Measurements from ENCODE around the gene PCSK2.

The PCSK2 gene

GRCh38 chr20:17510548-17510947 is 283.7 kb downstream of the PCSK2 start:
- no peak for DNase-seq

DNA sequence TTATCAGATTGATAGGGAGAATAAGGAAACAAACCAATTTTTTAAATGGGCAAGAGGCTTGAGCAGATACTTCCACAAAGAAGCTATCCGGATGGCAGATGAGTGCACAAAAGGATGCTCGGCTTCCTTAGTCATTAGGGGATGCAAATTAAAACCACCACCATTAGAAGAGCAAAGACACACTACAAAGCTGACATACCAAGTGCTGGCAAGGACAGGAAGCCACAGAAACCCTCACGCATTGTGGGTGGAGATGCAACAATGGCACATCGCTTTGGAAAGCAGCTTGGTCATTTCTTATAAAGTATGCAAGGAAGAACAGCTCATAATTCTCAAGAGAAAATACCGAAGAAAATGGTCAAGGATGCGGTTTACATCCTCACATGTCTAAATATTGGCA is 284.6 kb downstream of the PCSK2 start:
- no peak for DNase-seq

GRCh38 chr20:17513939-17514338 is 287.1 kb downstream of the PCSK2 start:
- DNase-seq, result no peak

DNA sequence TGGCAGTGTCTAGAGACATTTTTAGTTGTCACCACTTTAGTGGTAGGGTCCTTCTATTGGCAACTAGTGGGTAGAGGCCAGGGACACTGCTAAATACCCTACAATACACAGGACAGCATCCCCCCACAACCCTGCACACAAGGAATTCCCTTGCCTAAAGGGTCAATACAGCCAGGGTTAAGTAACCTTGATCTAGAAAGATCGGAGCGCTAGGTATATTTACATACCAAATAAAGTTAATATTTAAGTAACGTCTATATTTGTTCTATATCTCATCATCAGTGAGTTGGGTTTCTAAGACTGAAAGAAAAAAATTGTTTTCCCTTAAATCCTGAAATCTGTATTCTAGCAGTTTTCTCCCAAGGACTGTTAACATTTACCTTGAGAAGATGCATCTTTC is 288.2 kb downstream of the PCSK2 start:
- DNase-seq, result no peak

GRCh38 chr20:17518339-17519052 is 291.7 kb downstream of the PCSK2 start:
- peak; percentile 19 for DNase-seq

DNA sequence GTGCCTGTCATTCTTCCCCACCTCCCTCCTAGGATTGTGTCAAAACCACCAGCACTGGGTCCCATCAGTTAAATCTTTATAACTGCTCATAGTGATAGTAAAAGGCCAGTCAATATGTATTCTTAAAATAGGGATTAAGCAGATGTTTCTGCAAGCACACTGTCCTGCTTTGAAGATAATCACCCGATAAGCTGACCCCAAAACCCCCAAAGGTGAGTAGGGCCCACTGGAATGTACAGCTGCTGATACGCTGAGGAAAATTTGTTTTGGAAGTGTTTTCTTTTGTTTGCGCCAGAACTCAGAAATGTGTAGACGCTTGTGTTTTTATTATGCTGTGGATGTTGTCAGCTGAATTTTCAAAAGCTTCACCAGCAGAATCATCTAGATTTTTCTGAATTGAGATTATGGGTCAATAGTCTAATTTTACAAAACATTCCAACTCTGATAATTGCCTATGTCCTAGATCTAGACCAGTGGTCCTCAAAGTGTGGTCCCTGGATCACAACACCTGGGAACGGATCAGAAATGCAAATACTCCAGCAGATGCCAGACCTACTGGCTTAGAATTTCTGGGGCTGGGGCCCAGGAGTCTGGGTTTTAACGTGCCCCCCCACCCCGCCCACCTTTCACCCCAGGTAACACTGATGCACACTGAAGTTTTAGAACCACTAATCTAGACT is 292.9 kb downstream of the PCSK2 start:
- DNase-seq, result no peak

DNA sequence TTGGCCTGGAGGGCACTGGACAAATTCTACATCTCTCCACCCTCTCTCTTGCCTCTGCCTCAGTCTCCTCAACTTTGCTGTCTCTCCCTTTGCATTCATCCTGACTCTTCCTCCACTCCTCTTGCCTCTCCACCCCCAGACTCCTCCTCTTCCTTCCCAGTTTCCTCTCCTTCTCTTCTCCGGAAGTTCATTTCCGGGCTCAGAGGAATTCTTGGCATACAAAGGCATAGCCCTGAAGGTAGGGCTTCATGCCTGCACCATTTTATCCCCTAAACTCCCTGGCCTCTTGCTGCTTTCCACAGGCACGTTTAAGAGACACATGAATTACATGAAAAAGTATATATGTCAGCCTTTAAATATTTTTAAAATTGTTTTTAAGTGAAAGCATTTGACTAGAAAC is 293.7 kb downstream of the PCSK2 start:
- no peak for DNase-seq

DNA sequence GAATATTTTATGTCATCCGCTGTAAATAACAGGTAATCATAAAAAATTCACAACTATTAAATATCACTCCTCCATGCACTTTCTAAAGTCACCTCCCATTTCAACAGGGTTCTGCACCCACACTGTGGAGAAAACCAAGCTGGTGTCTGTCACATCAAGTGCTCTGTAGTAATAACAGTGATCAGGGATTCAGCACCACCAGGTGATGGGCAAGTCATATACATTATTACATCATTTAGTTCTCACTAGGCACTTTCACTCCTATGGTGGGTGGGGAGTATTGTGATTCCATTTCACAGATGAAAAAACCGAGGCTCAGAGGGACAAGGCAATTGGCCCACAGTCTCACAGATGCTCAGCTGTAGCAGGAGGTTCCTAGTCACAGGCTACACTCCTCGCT is 295.7 kb downstream of the PCSK2 start:
- no peak for DNase-seq

- DNase-seq, result no peak
Measured at GRCh38 chr20:17523326-17523725, 296.5 kb downstream of the PCSK2 start.

DNA sequence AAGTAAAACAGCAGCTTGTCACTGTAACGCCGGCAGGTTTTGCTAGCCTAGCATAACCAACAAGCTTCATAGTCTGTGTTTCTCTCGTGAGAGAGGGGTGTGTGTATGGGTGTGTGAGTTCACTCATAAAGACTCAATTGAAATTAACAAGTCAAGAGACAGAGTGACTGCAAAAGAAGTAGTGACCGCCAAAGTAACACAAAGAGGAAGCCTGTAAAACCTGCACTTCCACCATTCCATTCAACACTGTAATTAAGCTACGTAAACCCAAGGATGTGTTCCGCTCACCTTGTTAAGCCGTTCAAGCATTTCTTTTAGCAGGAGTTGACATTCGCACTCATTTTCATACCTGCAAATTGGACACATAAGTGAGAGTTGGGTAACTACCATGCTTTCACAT is 297.7 kb downstream of the PCSK2 start:
- no peak for DNase-seq

DNA sequence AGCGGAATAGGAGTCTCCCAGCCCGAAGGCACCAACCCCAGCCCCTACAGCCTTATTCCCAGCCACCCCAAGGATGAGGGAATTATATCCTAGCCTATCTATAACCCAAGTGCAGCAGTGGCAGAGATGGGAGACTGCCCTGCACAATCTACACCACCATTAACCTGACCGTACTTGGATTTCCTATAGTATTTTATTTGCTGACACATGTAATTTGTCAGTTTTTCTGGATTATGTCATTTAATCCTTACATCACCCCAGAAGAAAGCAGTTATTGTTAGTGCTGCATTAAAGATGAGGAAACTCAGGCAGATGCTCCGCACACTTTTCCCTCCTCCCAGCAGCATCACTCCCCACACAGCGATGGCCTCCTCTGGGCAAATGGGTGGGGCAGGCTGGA is 298.3 kb downstream of the PCSK2 start:
- no peak for DNase-seq

DNA sequence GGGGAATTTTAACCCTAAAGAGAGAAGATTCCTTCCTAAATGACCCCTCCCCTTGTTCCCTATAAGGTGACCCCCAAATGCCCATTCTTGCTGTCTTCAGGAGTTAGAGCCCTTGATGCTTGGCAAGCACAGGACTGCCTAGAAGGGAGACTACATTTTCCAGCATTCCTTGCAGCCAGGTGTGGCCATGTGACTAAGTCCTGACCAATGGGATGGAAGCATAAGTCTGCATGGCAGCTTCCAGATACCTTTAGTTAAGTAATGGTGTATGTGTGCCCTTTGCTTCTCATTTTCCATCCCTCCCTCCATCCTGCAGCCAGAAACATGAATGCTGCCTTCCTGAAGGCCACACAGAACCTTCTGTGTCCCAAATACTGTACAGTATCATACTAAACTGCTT is 298.8 kb downstream of the PCSK2 start:
- DNase-seq, result no peak

DNA sequence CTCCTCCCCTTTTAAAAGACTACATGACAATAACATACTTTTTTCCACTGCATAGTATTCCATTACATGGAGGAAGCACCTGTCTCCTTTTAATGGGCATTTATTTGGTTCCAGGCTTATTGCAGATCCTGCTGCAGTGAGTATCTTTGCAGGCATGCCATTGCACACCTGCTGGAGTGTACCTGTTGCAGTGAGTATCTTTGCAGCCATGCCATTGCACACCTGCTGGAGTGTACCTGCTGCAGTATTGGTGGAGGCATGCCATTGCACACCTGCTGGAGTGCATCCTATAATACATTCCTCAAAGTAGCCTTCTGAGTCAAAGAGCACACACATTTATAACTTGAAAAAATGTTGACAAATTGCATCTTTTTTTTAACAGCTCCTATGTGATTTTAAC is 302.7 kb downstream of the PCSK2 start:
- DNase-seq, result no peak

DNA sequence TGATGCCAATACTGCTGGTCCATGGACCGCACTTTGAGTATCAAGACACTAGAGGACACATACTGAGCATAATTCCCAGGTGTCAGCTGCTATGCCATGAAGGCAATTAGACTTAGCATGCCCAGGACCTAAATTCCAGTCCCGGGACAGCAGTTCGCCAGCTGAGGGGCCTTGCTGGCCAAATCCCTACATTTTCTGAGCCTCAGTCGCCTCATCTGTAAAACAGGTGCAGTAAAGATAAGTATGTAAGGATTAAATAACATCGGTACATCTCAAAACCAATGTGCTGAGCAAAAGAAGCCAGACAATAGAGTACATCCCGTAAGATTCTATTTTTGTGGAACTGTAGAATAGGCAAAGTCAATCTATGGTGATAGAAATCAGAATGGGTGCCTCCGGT is 303.3 kb downstream of the PCSK2 start:
- no peak for DNase-seq

DNA sequence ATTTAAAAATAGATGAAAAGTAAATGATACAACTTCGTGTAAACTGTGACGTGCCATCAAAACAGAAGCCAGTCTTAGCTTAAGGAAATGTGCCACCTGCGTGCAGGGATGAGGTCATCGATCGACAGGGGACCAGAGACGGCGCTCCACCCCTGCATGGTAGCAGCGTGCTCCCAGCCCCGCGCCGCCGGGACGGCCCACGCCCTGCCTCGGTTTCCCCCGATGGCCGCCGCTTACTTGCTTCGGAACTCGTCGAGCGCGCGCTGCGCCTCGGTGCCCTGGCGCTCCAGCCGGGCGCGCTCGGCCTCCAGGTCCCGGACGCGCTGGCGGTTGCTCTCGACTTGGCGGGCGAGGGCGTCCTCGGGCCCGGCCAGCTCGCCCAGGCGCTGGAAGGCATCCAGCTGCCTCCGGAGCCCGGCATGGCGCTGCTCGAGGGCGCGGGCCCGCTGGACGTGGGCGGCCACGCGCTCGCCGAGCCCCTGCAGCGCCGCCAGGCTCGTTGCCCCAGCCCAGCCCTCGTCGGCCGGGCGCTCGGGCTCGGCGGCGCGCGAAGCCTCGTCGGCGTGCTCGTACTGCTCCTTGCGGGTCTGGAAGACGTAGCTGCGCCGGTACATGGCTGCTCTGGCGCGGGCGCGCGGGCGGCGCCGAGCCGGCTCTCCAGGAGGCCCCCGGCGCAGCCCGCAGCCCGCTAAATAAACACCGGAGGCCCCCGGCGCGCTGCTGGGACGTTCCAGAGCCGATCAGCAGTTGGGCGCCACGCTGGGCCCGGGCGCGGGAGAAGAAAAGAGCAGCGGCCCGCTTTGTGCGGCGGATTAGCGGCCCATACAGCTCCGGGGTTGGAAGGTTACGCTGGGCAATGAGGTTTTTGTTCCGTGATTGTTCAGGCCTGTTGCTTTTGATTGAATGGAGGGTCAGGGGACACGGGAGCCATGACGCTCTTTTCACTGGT is 304.1 kb downstream of the PCSK2 start, which contains the start of gene BFSP1:
Gene BFSP1, minus strand, starts transcription at position 664 of the 949 bp plus-strand sequence. Its CDS starts 50 bp downstream, at position 614.
- peak; percentile 40 for DNase-seq

- no peak for DNase-seq
Measured at GRCh38 chr20:17531665-17532025, 304.8 kb downstream of the PCSK2 start.

DNA sequence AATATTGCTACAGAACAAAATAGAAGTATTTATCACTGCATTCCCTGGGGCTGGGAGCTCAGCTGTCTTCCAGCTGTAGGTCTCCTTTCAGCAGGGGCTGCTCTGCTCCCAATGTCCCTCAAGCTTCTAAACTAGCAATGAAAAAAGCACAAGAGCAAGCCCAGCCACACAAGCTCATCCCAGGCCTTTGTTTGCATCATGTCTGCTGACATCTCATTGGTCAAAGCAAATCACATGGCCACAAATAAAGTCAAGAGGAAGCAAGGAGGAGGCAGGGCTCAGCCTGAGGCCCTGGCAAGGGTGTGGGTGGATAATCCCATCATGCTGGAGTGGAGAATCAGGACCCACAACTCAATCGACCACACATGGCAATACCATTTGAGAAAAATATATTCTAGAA is 306.6 kb downstream of the PCSK2 start:
- peak; percentile 57 for DNase-seq

- DNase-seq, result no peak
Measured at GRCh38 chr20:17534077-17534476, 307.2 kb downstream of the PCSK2 start.

Measured in HCEC 1CT (cell line).